H1 (cell line): ENCODE results near the gene BTBD9. TPM values are rescaled to one million over a fixed set of nuclear protein-coding genes. Genes with fewer than 3 reads are reported as not detected.

Experiments used
- CTCF ChIA-PET: fragments of 300-600 bp; sonication (Branson Sonifier 250); formaldehyde crosslinking; loops from one replicate; lab custom pipeline; 2021; ENCODE audit not compliant: partially characterized antibody; lab: Charles Lee
- POLR2A ChIA-PET: fragments of 300-600 bp; sonication (Branson Sonifier 250); formaldehyde crosslinking; loops from one replicate; lab custom pipeline; 2021; ENCODE audit warnings: inconsistent platforms; ENCODE audit not compliant: partially characterized antibody; lab: Charles Lee
- DNase-seq, 2 experiments: peaks; one replicate each; pipeline versions ENCODE4 v3.0.0 to v3.0.0-alpha.2; 2010 to 2022; ENCODE audit warnings: low spot score in 2 of 2, low read depth in 1 of 2, mixed read lengths in 1 of 2
- FAIRE-seq: peaks from 2 replicates; lab custom pipeline; 2011; peaks lifted over from hg19 to GRCh38; lab: Jason Lieb, UNC
- H2AFZ ChIP-seq: 2 replicates; pipeline ENCODE4 v1.8.1; 2012; ENCODE audit warnings: low read length, inconsistent platforms
- H2AK5ac ChIP-seq: 2 replicates; pipeline ENCODE4 v1.6.1; 2013; ENCODE audit warnings: low read depth, low read length
- H2BK120ac ChIP-seq: replicated peaks from 2 replicates; pipeline ENCODE3; 2013; ENCODE audit warnings: low read depth, low read length, inconsistent platforms
- H2BK12ac ChIP-seq: 2 replicates; pipeline ENCODE4 v1.6.1; 2013; ENCODE audit warnings: low read depth, low read length
- H2BK15ac ChIP-seq: 2 replicates; pipeline ENCODE4 v1.6.1; 2013; ENCODE audit warnings: low read length
- H2BK20ac ChIP-seq: 2 replicates; pipeline ENCODE4 v1.6.1; 2013; ENCODE audit warnings: low read length
- H2BK5ac ChIP-seq: 2 replicates; pipeline ENCODE4 v1.6.1; 2013; ENCODE audit warnings: low read depth, low read length
- H3K14ac ChIP-seq: 2 replicates; pipeline ENCODE4 v1.6.1; 2013; ENCODE audit warnings: inconsistent platforms; ENCODE audit not compliant: insufficient read length
- H3K18ac ChIP-seq: 2 replicates; pipeline ENCODE4 v1.6.1; 2013; ENCODE audit warnings: low read length; ENCODE audit errors: extremely low read depth
- H3K23ac ChIP-seq: 2 replicates; pipeline ENCODE4 v1.6.1; 2013; ENCODE audit warnings: inconsistent platforms; ENCODE audit not compliant: insufficient read length
- H3K23me2 ChIP-seq: 2 replicates; pipeline ENCODE4 v1.6.1; 2013; ENCODE audit warnings: low read depth, low read length
- H3K27ac ChIP-seq: 2 replicates; pipeline ENCODE4 v1.6.1; 2011; ENCODE audit warnings: low read depth, low read length, inconsistent platforms
- H3K27me3 ChIP-seq, 4 experiments: replicated peaks in 1 of 4; 1 replicate in 1 of 4; 2 replicates in 3 of 4; pipeline versions ENCODE4 v1.6.1 to v1.8.1; 2011 to 2013; ENCODE audit warnings: low read length in 3 of 4, mild to moderate bottlenecking in 3 of 4, inconsistent platforms in 2 of 4, mixed read lengths in 2 of 4, moderate library complexity in 1 of 4; ENCODE audit not compliant: control insufficient read depth in 3 of 4, insufficient read depth in 3 of 4; ENCODE audit errors: extremely low read depth in 1 of 4
- H3K36me3 ChIP-seq, 4 experiments: 2 replicates each; pipeline versions ENCODE4 v1.6.1 to v1.8.1; 2011 to 2013; ENCODE audit warnings: mild to moderate bottlenecking in 4 of 4, low read length in 3 of 4, moderate library complexity in 2 of 4, control low read depth in 1 of 4, inconsistent platforms in 1 of 4; ENCODE audit not compliant: insufficient read depth in 4 of 4, control insufficient read depth in 2 of 4
- H3K4ac ChIP-seq: replicated peaks from 2 replicates; pipeline ENCODE3; 2013; ENCODE audit warnings: low read length, low read depth, mixed read lengths, inconsistent platforms; ENCODE audit not compliant: insufficient read length
- H3K4me1 ChIP-seq, 4 experiments: replicated peaks in 1 of 4; 1 replicate in 1 of 4; 2 replicates in 3 of 4; pipeline versions ENCODE4 v1.6.1 to v1.8.1; 2011 to 2013; ENCODE audit warnings: low read length in 3 of 4, inconsistent platforms in 2 of 4, mixed read lengths in 1 of 4; ENCODE audit not compliant: insufficient read depth in 4 of 4, control insufficient read depth in 3 of 4
- H3K4me2 ChIP-seq, 2 experiments: 2 replicates each; pipeline versions ENCODE4 v1.6.1 to v1.8.1; 2011 to 2013; ENCODE audit warnings: low read depth in 2 of 2, low read length in 2 of 2, control low read depth in 1 of 2, inconsistent platforms in 1 of 2, mild to moderate bottlenecking in 1 of 2; ENCODE audit not compliant: insufficient read depth in 1 of 2
- H3K4me3 ChIP-seq, 4 experiments: fragments of 200-600, 300-600 bp in 1 of 4; sonication (generic), shearing (Covaris generic), sonication (Bioruptor Twin) in 1 of 4; 2 replicates each; pipeline versions ENCODE4 v1.5.1 to v1.8.1; 2011 to 2016; ENCODE audit warnings: low read length in 4 of 4, low read depth in 3 of 4, control low read depth in 2 of 4, inconsistent platforms in 2 of 4, mild to moderate bottlenecking in 2 of 4, mixed read lengths in 1 of 4, moderate library complexity in 1 of 4; ENCODE audit not compliant: insufficient read depth in 2 of 4; ENCODE audit errors: extremely low read depth in 1 of 4
- H3K56ac ChIP-seq: replicated peaks from 2 replicates; pipeline ENCODE3; 2013; ENCODE audit warnings: low read depth, mild to moderate bottlenecking, mixed read lengths, low read length, inconsistent platforms; ENCODE audit not compliant: insufficient read length
- H3K79me1 ChIP-seq: 2 replicates; pipeline ENCODE4 v1.6.1; 2013; ENCODE audit warnings: low read depth, low read length, control low read depth
- H3K79me2 ChIP-seq, 2 experiments: 2 replicates each; pipeline versions ENCODE4 v1.6.1 to v1.8.1; 2012 to 2013; ENCODE audit warnings: low read length in 2 of 2, mild to moderate bottlenecking in 2 of 2, inconsistent platforms in 1 of 2; ENCODE audit not compliant: insufficient read depth in 2 of 2, control insufficient read depth in 1 of 2
- H3K9ac ChIP-seq, 4 experiments: replicated peaks in 1 of 4; 1 replicate in 1 of 4; 2 replicates in 3 of 4; pipeline versions ENCODE4 v1.6.1 to v1.8.1; 2011 to 2013; ENCODE audit warnings: low read depth in 3 of 4, low read length in 3 of 4, control low read depth in 2 of 4, mild to moderate bottlenecking in 2 of 4, moderate library complexity in 2 of 4, inconsistent platforms in 1 of 4; ENCODE audit errors: extremely low read depth in 1 of 4
- H3K9me3 ChIP-seq, 2 experiments: 2 replicates each; pipeline versions ENCODE4 v1.6.1 to v1.8.1; 2012 to 2013; ENCODE audit warnings: mild to moderate bottlenecking in 2 of 2, moderate library complexity in 2 of 2, control low read depth in 1 of 2, inconsistent platforms in 1 of 2, low read depth in 1 of 2, low read length in 1 of 2, mixed read lengths in 1 of 2; ENCODE audit not compliant: insufficient read depth in 2 of 2
- H4K20me1 ChIP-seq, 2 experiments: replicated peaks in 1 of 2; 2 replicates each; pipeline versions ENCODE3 to v1.8.1; 2011 to 2013; ENCODE audit warnings: inconsistent platforms in 2 of 2, low read length in 2 of 2, mild to moderate bottlenecking in 1 of 2; ENCODE audit not compliant: insufficient read depth in 2 of 2, control insufficient read depth in 1 of 2
- H4K5ac ChIP-seq: 2 replicates; pipeline ENCODE4 v1.6.1; 2013; ENCODE audit warnings: low read length, low read depth, mixed read lengths, inconsistent platforms; ENCODE audit not compliant: insufficient read length
- H4K8ac ChIP-seq: 2 replicates; pipeline ENCODE4 v1.8.0; 2013; ENCODE audit warnings: mild to moderate bottlenecking, moderate library complexity, low read length, inconsistent platforms; ENCODE audit not compliant: insufficient read depth; ENCODE audit errors: extremely low read depth
- H4K91ac ChIP-seq: replicated peaks from 2 replicates; pipeline ENCODE3; 2013; ENCODE audit warnings: low read length, mixed read lengths, inconsistent platforms; ENCODE audit not compliant: insufficient read length
- BACH1 ChIP-seq: IDR thresholded peaks from 2 replicates; pipeline ENCODE4 v1.6.1; 2012; ENCODE audit warnings: low read length, improper control_type of control experiment
- CTBP2 ChIP-seq: IDR thresholded peaks from 2 replicates; pipeline ENCODE4 v1.7.0; 2011; ENCODE audit warnings: borderline replicate concordance, mild to moderate bottlenecking, moderate library complexity, mixed read lengths, low read length; ENCODE audit not compliant: insufficient read depth, insufficient read length
- EGR1 ChIP-seq: IDR thresholded peaks from 2 replicates; pipeline ENCODE4 v1.6.1; 2011; ENCODE audit warnings: low read depth, low read length, borderline replicate concordance
- GTF2F1 ChIP-seq: IDR thresholded peaks from 2 replicates; pipeline ENCODE4 v1.6.1; 2012; ENCODE audit warnings: low read depth, low read length, improper control_type of control experiment, borderline replicate concordance
- HDAC2 ChIP-seq, 2 experiments: fragments of 300-600 bp in 1 of 2; sonication (generic) in 1 of 2; IDR thresholded peaks; 2 replicates each; pipeline ENCODE4 v1.6.1; 2011 to 2012; ENCODE audit warnings: low read depth in 2 of 2, low read length in 2 of 2, mild to moderate bottlenecking in 2 of 2, moderate library complexity in 2 of 2, borderline replicate concordance in 1 of 2, inconsistent platforms in 1 of 2
- JUND ChIP-seq: IDR thresholded peaks from 2 replicates; pipeline ENCODE4 v1.6.1; 2011; ENCODE audit warnings: mild to moderate bottlenecking, improper control_type of control experiment, low read length
- MAFK ChIP-seq: IDR thresholded peaks from 2 replicates; pipeline ENCODE4 v1.6.1; 2012; ENCODE audit warnings: low read depth, mild to moderate bottlenecking, improper control_type of control experiment, low read length
- SIRT6 ChIP-seq: IDR thresholded peaks from one replicate; pipeline ENCODE4 v1.7.1; 2012; ENCODE audit warnings: low read length, inconsistent platforms
- SP2 ChIP-seq: IDR thresholded peaks from 2 replicates; pipeline ENCODE4 v1.6.1; 2012; ENCODE audit warnings: mild to moderate bottlenecking, low read length, inconsistent platforms
- TAF7 ChIP-seq: optimal IDR thresholded peaks from 2 replicates; pipeline ENCODE3; 2011; ENCODE audit warnings: low read depth, mild to moderate bottlenecking, inconsistent platforms, low read length, moderate library complexity, borderline replicate concordance
- USF2 ChIP-seq: IDR thresholded peaks from 2 replicates; pipeline ENCODE4 v1.6.1; 2011; ENCODE audit warnings: low read length, improper control_type of control experiment
- WGBS, 2 experiments: shearing (Covaris generic) in 1 of 2; methylation state at CpG; one replicate each; pipeline versions ENCODE4 v1.1.6 to v1.1.7; 2013 to 2015; ENCODE audit warnings: low lambda C conversion rate in 2 of 2, mixed read lengths in 2 of 2, inconsistent platforms in 1 of 2, low coverage in 1 of 2, missing lambda C conversion rate in 1 of 2; ENCODE audit not compliant: insufficient replicate concordance in 2 of 2, insufficient coverage in 1 of 2, insufficient read length in 1 of 2; ENCODE audit errors: extremely low coverage in 1 of 2, missing lambda C conversion rate in 1 of 2; 5-methylcytosine and 5-hydroxymethylcytosine counted together
- polyA plus RNA-seq, 7 experiments: library from polyadenylated mRNA; depleted of rRNA in 3 of 7; stranded (reverse) in 5 of 7; unstranded in 2 of 7; fragments of >200 nt in 5 of 7; fragments of 200-250 nt in 2 of 7; gene quantifications; 1 replicate in 5 of 7; 2 replicates in 1 of 7; 4 replicates in 1 of 7; pipeline versions ENCODE4 v1.2.1 to v1.2.3, GENCODE V29; 2011 to 2013; ENCODE audit warnings: missing spikeins in 2 of 7, mixed read lengths in 2 of 7
- total RNA-seq: library from RNA; stranded (reverse); fragmentation: NEBNext Ultra II Directional; extraction: Animal tissue kit (Norgen Biotek cat#: 25700); gene quantifications from 2 replicates; pipeline ENCODE4 v1.2.1, GENCODE V29; 2021

Gene BTBD9
- total and polyA plus RNA-seq, 2 of the 8 experiments (the other 6 are each of a cell fraction or from before 2014, with no cell fraction given), result 0.92 to 4.1 TPM

GRCh38 chr6:38266921-38267354 is 372.8 kb downstream of the BTBD9 start:
- no peak overlapping the region for H2BK120ac ChIP-seq
- H3K14ac ChIP-seq, result no peak overlapping the region
- no peaks in the 10 kb centered on the region for H4K20me1 ChIP-seq
- H3K56ac ChIP-seq, result no peak overlapping the region
- H2AK5ac ChIP-seq, result no peak overlapping the region
- H3K27ac ChIP-seq, result no peak overlapping the region
- ChIA-PET POLR2A (no interaction called here), CTCF (interaction anchor here (0.6 to 2.8 kb wide), 3 partner anchors 13 to 15 kb away, joined by 3 to 19 read pairs (median 5); no protein-coding TSS in a partner anchor)
- H4K8ac ChIP-seq, result no peak overlapping the region
- H3K23me2 ChIP-seq, result no peaks in the 10 kb centered on the region
- H3K18ac ChIP-seq, result no peak overlapping the region
- H3K4ac ChIP-seq, result no peak overlapping the region
- H2BK5ac ChIP-seq, result no peak overlapping the region
- no peak overlapping the region for H3K4me3 ChIP-seq
- FAIRE-seq (no peak), DNase-seq (no peak)
- no peak overlapping the region for H4K5ac ChIP-seq
- peaks cover 6 to 30% (median 21%) of the 10 kb centered on the region in 4 experiments for H3K4me1 ChIP-seq
- no peaks in the 10 kb centered on the region for H3K36me3 ChIP-seq
- no peak for TF ChIP-seq HDAC2 (IDR thresholded peaks at IDR 0.05; ENCODE audit: borderline replicate concordance in 1 of 2, low read depth in 2 of 2, low read length in 2 of 2)
- no peak for TF ChIP-seq JUND
- TF ChIP-seq BACH1, result no peak
- no peak for TF ChIP-seq EGR1
- TF ChIP-seq SIRT6, result no peak
- no peak for TF ChIP-seq CTBP2
- no peak for TF ChIP-seq TAF7
- TF ChIP-seq SP2, result no peak
- no peak for TF ChIP-seq MAFK
- no peak for TF ChIP-seq GTF2F1
- no peak for TF ChIP-seq USF2
- 91% methylated on average over 7 of the region's 7 CpGs; no CpG with 5 or more reads in 1 of the 2 experiments for WGBS, 2 experiments
- no peaks in the 10 kb centered on the region; a peak in 1 of 7 replicates for H3K27me3 ChIP-seq
- H4K91ac ChIP-seq, result no peak overlapping the region
- no peak overlapping the region for H2BK12ac ChIP-seq
- no peak overlapping the region for H2BK20ac ChIP-seq
- H2BK15ac ChIP-seq, result no peak overlapping the region
- H3K9ac ChIP-seq, result no peak overlapping the region
- H3K4me2 ChIP-seq, result no peak overlapping the region
- no peaks in the 10 kb centered on the region for H3K79me1 ChIP-seq
- no peak overlapping the region for H3K23ac ChIP-seq
- H3K79me2 ChIP-seq, result no peaks in the 10 kb centered on the region
- H3K9me3 ChIP-seq, result no peaks in the 10 kb centered on the region
- H2AFZ ChIP-seq, result no peak overlapping the region
